HL-60/S4 treated with retinoic acid at 250 ng/mL for 4 days and 3 days (cell line): ENCODE data around the gene TNRC6B.
"Not testable (repeated sequence)": the region's sequence is repeated elsewhere in the genome, so short reads cannot be mapped to it uniquely, and the experiment has no call there.

Experiments used
- in situ Hi-C: fragments of 300-500 bp; cut with MboI; formaldehyde crosslinking; loops from 2 replicates; pipeline ENCODE4 v1.7.0; 2022; ENCODE audit warnings: low sequenced_read_pairs

Gene TNRC6B

GRCh38 chr22:40276996-40277823 is 99.5 kb downstream of the TNRC6B start:
- in situ Hi-C loops: no loop called here

- in situ Hi-C loops: no loop called here
These were observed 101.3 kb downstream of the TNRC6B start for GRCh38 chr22:40279017-40279416.

GRCh38 chr22:40281717-40282116 is 104.0 kb downstream of the TNRC6B start:
- in situ Hi-C loops: no loop called here

GRCh38 chr22:40285513-40285912 is 107.8 kb downstream of the TNRC6B start:
- in situ Hi-C loops: no loop called here

- in situ Hi-C loops: no loop called here
These were observed 112.3 kb downstream of the TNRC6B start for GRCh38 chr22:40289991-40290459.

GRCh38 chr22:40290516-40290915 is 112.8 kb downstream of the TNRC6B start:
- in situ Hi-C loops: no loop called here

- in situ Hi-C loops: no loop called here
These were observed 117.0 kb downstream of the TNRC6B start for GRCh38 chr22:40294696-40295095.

GRCh38 chr22:40300316-40300715 is 122.6 kb downstream of the TNRC6B start:
- in situ Hi-C loops: no loop called here

- in situ Hi-C loops: no loop called here
These were observed 123.4 kb downstream of the TNRC6B start for GRCh38 chr22:40300884-40301672.

- in situ Hi-C loops: no loop called here
These were observed 124.4 kb downstream of the TNRC6B start for GRCh38 chr22:40302149-40302548.

GRCh38 chr22:40305625-40306024 is 127.9 kb downstream of the TNRC6B start:
- in situ Hi-C loops: no loop called here

- in situ Hi-C loops: no loop called here
These were observed 131.4 kb downstream of the TNRC6B start for GRCh38 chr22:40308999-40309573.

- in situ Hi-C loops: no loop called here
These were observed 131.9 kb downstream of the TNRC6B start for GRCh38 chr22:40309631-40310030.

GRCh38 chr22:40310081-40310767 is 132.5 kb downstream of the TNRC6B start:
- in situ Hi-C loops: no loop called here

GRCh38 chr22:40310768-40311120 is 133.0 kb downstream of the TNRC6B start:
- in situ Hi-C loops: no loop called here

GRCh38 chr22:40311646-40312045 is 133.9 kb downstream of the TNRC6B start:
- in situ Hi-C loops: not testable (repeated sequence)

- in situ Hi-C loops: no loop called here
These were observed 134.3 kb downstream of the TNRC6B start for GRCh38 chr22:40312050-40312449.

- in situ Hi-C loops: no loop called here
These were observed 135.3 kb downstream of the TNRC6B start for GRCh38 chr22:40313007-40313406.

GRCh38 chr22:40314041-40314440 is 136.3 kb downstream of the TNRC6B start:
- in situ Hi-C loops: no loop called here

- in situ Hi-C loops: no loop called here
These were observed 143.0 kb downstream of the TNRC6B start for GRCh38 chr22:40320687-40321086.

- in situ Hi-C loops: no loop called here
These were observed 144.3 kb downstream of the TNRC6B start for GRCh38 chr22:40322021-40322420.
